HL-60 (cell line): Measurements from ENCODE around the gene SLC39A9.

Source experiments
- DNase-seq, 2 experiments: peaks; one replicate each; pipeline ENCODE4 v3.0.0-alpha.2; 2010 to 2020; ENCODE audit warnings: low read depth in 1 of 2, low spot score in 1 of 2
- H3K27ac ChIP-seq: fragments of 250-450 bp; sonication (Bioruptor Pico); replicated peaks from 2 replicates; pipeline ENCODE4 v1.5.1; 2020; ENCODE audit warnings: mild to moderate bottlenecking, moderate library complexity
- H3K27me3 ChIP-seq: fragments of 250-450 bp; sonication (Bioruptor Pico); 2 replicates; pipeline ENCODE4 v1.5.1; 2021; ENCODE audit warnings: mild to moderate bottlenecking, moderate library complexity; ENCODE audit not compliant: insufficient read depth, poor library complexity, severe bottlenecking
- H3K4me3 ChIP-seq: replicated peaks from 2 replicates; pipeline ENCODE4 v1.5.1; 2011; ENCODE audit warnings: mild to moderate bottlenecking, control low read depth, low read length; ENCODE audit not compliant: insufficient read depth
- CTCF ChIP-seq: IDR thresholded peaks from one replicate; pipeline ENCODE4 v1.5.1; 2011; ENCODE audit warnings: low read length, control low read depth, inconsistent platforms; ENCODE audit not compliant: insufficient read depth
- GABPA ChIP-seq: IDR thresholded peaks from 2 replicates; pipeline ENCODE4 v1.6.1; 2012; ENCODE audit warnings: low read depth
- POLR2AphosphoS5 ChIP-seq: IDR thresholded peaks from 2 replicates; pipeline ENCODE4 v1.6.1; 2012; ENCODE audit warnings: low read depth
- SPI1 ChIP-seq: IDR thresholded peaks from 2 replicates; pipeline ENCODE4 v1.6.1; 2012; ENCODE audit warnings: low read depth, mild to moderate bottlenecking, borderline replicate concordance
- TF ChIP-seq, protein P1 (sequence below): IDR thresholded peaks from 2 replicates; pipeline ENCODE4 v1.6.1; 2012; ENCODE audit warnings: low read depth; ENCODE audit not compliant: insufficient replicate concordance

Gene SLC39A9

GRCh38 chr14:69351385-69351784 lies 47.1 kb upstream of the SLC39A9 start:
- TF ChIP-seq SPI1 = peak; percentile 37; the same call in 1 of the 2 replicates
- no peak for TF ChIP-seq CTCF
- Histone ChIP-seq H3K27me3 (no peaks in the 10 kb centered on the region), H3K4me3 (no peak overlapping the region), H3K27ac (no peak overlapping the region)
- DNase-seq = peak in 1 of 2 experiments; percentile 37

GRCh38 chr14:69351911-69352310 lies 46.6 kb upstream of the SLC39A9 start:
- no peaks in the 10 kb centered on the region for H3K27me3 ChIP-seq
- no peak overlapping the region for H3K27ac ChIP-seq
- DNase-seq = no peak
- TF ChIP-seq SPI1 (no peak), POLR2AphosphoS5 (no peak), GABPA (no peak), CTCF (no peak)
- TF ChIP-seq, protein P1, sequence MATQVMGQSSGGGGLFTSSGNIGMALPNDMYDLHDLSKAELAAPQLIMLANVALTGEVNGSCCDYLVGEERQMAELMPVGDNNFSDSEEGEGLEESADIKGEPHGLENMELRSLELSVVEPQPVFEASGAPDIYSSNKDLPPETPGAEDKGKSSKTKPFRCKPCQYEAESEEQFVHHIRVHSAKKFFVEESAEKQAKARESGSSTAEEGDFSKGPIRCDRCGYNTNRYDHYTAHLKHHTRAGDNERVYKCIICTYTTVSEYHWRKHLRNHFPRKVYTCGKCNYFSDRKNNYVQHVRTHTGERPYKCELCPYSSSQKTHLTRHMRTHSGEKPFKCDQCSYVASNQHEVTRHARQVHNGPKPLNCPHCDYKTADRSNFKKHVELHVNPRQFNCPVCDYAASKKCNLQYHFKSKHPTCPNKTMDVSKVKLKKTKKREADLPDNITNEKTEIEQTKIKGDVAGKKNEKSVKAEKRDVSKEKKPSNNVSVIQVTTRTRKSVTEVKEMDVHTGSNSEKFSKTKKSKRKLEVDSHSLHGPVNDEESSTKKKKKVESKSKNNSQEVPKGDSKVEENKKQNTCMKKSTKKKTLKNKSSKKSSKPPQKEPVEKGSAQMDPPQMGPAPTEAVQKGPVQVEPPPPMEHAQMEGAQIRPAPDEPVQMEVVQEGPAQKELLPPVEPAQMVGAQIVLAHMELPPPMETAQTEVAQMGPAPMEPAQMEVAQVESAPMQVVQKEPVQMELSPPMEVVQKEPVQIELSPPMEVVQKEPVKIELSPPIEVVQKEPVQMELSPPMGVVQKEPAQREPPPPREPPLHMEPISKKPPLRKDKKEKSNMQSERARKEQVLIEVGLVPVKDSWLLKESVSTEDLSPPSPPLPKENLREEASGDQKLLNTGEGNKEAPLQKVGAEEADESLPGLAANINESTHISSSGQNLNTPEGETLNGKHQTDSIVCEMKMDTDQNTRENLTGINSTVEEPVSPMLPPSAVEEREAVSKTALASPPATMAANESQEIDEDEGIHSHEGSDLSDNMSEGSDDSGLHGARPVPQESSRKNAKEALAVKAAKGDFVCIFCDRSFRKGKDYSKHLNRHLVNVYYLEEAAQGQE = no peak
- H3K4me3 ChIP-seq = no peak overlapping the region

DNA sequence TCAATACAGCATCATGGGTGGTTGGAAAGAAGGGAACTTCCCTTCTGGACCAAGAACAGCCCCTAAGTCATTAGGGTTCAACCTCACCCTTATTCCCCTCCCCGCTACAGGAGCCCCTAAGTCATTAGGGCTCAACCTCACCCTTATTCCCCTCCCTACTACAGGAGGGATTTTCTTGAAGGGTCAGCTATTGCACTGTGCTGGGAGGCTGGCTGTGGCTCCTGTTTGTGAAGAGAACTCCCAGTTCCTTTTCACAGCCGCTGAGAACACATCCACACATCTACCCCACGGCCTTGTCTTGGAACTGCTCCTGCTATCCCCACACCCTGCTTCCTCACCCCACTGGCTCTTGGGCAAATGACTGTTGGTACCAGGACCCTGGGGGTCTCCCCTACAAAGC lies 45.3 kb upstream of the SLC39A9 start:
- DNase-seq = no peak
- no peak overlapping the region for H3K27ac ChIP-seq
- TF ChIP-seq CTCF (no peak), POLR2AphosphoS5 (no peak), SPI1 (no peak), GABPA (no peak)
- TF ChIP-seq, protein P1 = no peak
- no peaks in the 10 kb centered on the region for H3K27me3 ChIP-seq
- no peak overlapping the region for H3K4me3 ChIP-seq

GRCh38 chr14:69354383-69355153 lies 43.9 kb upstream of the SLC39A9 start:
- Histone ChIP-seq H3K27ac (no peak overlapping the region), H3K27me3 (no peaks in the 10 kb centered on the region), H3K4me3 (no peak overlapping the region)
- no peak for TF ChIP-seq GABPA
- no peak for TF ChIP-seq POLR2AphosphoS5
- TF ChIP-seq, protein P1 = no peak
- no peak for TF ChIP-seq SPI1
- no peak for TF ChIP-seq CTCF
- DNase-seq = no peak
